GM12878 (cell line): Measurements from ENCODE around the gene SPIRE1.

ENCODE experiments used
- ATF7 ChIP-seq: fragments of 450-650 bp; IDR thresholded peaks from 2 replicates; pipeline ENCODE4 v1.6.1; 2016; ENCODE audit warnings: low read depth, mild to moderate bottlenecking
- CBX3 ChIP-seq: fragments of 200-600 bp; sonication (generic); IDR thresholded peaks from 2 replicates; pipeline ENCODE4 v1.6.1; 2016; ENCODE audit warnings: low read depth, borderline replicate concordance
- CHD2 ChIP-seq: IDR thresholded peaks from 2 replicates; pipeline ENCODE4 v1.6.1; 2011; ENCODE audit warnings: low read depth, low read length, improper control_type of control experiment, borderline replicate concordance
- EP300 ChIP-seq, 2 experiments: fragments of 150-350 bp in 1 of 2; IDR thresholded peaks; 2 replicates each; pipeline ENCODE4 v1.6.1; 2011 to 2012; ENCODE audit warnings: low read depth in 2 of 2, low read length in 2 of 2, borderline replicate concordance in 1 of 2, improper control_type of control experiment in 1 of 2, inconsistent platforms in 1 of 2; ENCODE audit not compliant: control insufficient read depth in 1 of 2
- FOXM1 ChIP-seq: IDR thresholded peaks from 2 replicates; pipeline ENCODE4 v1.6.1; 2012; ENCODE audit warnings: low read depth, mild to moderate bottlenecking, inconsistent platforms, low read length, moderate library complexity
- KDM1A ChIP-seq: fragments of 200-600 bp; sonication (generic); IDR thresholded peaks from 2 replicates; pipeline ENCODE4 v1.6.1; 2016; ENCODE audit warnings: borderline replicate concordance
- NR2C2 ChIP-seq: IDR thresholded peaks from 2 replicates; pipeline ENCODE4 v1.6.1; 2011; ENCODE audit warnings: borderline replicate concordance, low read depth; ENCODE audit not compliant: control insufficient read depth, insufficient read length
- TAF1 ChIP-seq: IDR thresholded peaks from 2 replicates; pipeline ENCODE4 v1.6.1; 2011; ENCODE audit warnings: mild to moderate bottlenecking, low read depth, low read length, borderline replicate concordance
- ZNF217 ChIP-seq: fragments of 450-650 bp; IDR thresholded peaks from 2 replicates; pipeline ENCODE4 v1.6.1; 2017; ENCODE audit warnings: antibody characterized with exemption, mild to moderate bottlenecking
- TF ChIP-seq, protein P1 (sequence below): fragments of 450-650 bp; formaldehyde crosslinking; IDR thresholded peaks from 2 replicates; pipeline ENCODE4 v1.5.0; 2022; ENCODE audit warnings: mild to moderate bottlenecking, missing genetic modification characterization

DNA sequence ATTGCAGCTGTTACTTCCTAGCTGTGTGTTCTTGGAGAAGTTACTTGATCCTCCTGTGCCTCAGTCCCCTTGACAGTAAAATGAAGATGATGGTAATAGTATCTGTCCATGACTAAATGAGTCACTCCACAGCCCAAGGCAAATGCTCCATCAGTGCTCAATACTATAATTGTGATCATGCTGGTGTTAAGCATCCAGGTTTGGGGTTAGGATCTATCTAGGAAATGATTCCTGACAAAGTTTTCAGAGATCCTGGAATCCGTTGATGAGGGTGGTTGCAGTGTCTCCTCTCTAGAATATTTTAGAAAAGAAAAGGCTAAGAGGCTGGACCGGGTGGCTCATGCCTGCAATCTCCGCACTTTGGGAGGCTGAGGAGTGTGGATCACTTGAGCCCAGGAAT lies 252.8 kb downstream of the SPIRE1 start:
- TF ChIP-seq ATF7 (no peak), CBX3 (no peak), NR2C2 (no peak), ZNF217 (no peak), FOXM1 (no peak), TAF1 (no peak), EP300 (IDR thresholded peaks at IDR 0.05; ENCODE audit: borderline replicate concordance in 1 of 2, control insufficient read depth in 1 of 2, low read depth in 2 of 2, low read length in 2 of 2) (no peak), KDM1A (no peak), CHD2 (no peak)
- TF ChIP-seq, protein P1, sequence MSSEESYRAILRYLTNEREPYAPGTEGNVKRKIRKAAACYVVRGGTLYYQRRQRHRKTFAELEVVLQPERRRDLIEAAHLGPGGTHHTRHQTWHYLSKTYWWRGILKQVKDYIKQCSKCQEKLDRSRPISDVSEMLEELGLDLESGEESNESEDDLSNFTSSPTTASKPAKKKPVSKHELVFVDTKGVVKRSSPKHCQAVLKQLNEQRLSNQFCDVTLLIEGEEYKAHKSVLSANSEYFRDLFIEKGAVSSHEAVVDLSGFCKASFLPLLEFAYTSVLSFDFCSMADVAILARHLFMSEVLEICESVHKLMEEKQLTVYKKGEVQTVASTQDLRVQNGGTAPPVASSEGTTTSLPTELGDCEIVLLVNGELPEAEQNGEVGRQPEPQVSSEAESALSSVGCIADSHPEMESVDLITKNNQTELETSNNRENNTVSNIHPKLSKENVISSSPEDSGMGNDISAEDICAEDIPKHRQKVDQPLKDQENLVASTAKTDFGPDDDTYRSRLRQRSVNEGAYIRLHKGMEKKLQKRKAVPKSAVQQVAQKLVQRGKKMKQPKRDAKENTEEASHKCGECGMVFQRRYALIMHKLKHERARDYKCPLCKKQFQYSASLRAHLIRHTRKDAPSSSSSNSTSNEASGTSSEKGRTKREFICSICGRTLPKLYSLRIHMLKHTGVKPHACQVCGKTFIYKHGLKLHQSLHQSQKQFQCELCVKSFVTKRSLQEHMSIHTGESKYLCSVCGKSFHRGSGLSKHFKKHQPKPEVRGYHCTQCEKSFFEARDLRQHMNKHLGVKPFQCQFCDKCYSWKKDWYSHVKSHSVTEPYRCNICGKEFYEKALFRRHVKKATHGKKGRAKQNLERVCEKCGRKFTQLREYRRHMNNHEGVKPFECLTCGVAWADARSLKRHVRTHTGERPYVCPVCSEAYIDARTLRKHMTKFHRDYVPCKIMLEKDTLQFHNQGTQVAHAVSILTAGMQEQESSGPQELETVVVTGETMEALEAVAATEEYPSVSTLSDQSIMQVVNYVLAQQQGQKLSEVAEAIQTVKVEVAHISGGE (CRISPR knock-in tag): no peak
